ENCODE measurements around the gene ACOT13. TPM values are rescaled to one million over a fixed set of nuclear protein-coding genes. Genes with fewer than 3 reads are reported as not detected.

ACOT13 gene
- total RNA-seq, 4 donors from 2014 or later = 8.3 to 12.9 (median 10.8) TPM

- TF ChIP-seq, protein P1, sequence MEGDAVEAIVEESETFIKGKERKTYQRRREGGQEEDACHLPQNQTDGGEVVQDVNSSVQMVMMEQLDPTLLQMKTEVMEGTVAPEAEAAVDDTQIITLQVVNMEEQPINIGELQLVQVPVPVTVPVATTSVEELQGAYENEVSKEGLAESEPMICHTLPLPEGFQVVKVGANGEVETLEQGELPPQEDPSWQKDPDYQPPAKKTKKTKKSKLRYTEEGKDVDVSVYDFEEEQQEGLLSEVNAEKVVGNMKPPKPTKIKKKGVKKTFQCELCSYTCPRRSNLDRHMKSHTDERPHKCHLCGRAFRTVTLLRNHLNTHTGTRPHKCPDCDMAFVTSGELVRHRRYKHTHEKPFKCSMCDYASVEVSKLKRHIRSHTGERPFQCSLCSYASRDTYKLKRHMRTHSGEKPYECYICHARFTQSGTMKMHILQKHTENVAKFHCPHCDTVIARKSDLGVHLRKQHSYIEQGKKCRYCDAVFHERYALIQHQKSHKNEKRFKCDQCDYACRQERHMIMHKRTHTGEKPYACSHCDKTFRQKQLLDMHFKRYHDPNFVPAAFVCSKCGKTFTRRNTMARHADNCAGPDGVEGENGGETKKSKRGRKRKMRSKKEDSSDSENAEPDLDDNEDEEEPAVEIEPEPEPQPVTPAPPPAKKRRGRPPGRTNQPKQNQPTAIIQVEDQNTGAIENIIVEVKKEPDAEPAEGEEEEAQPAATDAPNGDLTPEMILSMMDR (IDR thresholded peaks at IDR 0.05; ENCODE audit: low read depth) = no peak
These were observed 13.7 kb downstream of the ACOT13 start for GRCh38 chr6:24680582-24680981.

- TF ChIP-seq, protein P1 (IDR thresholded peaks at IDR 0.05; ENCODE audit: low read depth) = no peak
These were observed 16.7 kb downstream of the ACOT13 start for GRCh38 chr6:24683297-24684296.

GRCh38 chr6:24686408-24686807 is 19.5 kb downstream of the ACOT13 start:
- TF ChIP-seq, protein P1 (IDR thresholded peaks at IDR 0.05; ENCODE audit: low read depth) = no peak

DNA sequence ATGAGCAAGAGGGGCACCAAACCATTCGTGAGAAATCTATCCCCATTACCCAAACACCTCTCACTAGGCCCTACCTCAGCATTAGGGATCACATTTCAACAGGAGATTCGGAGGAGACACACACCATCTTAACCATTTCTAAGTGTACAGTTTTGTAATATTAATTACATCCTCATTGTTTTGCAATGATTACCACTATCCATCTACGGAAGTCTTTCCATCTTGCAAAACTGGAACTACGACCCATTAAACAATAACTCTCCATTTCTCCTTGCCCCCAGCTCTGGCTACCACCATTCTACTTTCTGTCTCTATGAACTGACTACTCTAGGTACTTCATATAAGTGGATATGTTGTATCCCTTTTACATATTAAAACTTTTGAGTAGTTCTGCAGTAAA is 20.1 kb downstream of the ACOT13 start:
- TF ChIP-seq, protein P1 (IDR thresholded peaks at IDR 0.05; ENCODE audit: low read depth) = no peak

GRCh38 chr6:24689964-24690363 is 23.1 kb downstream of the ACOT13 start:
- TF ChIP-seq, protein P1 (IDR thresholded peaks at IDR 0.05; ENCODE audit: low read depth) = no peak

GRCh38 chr6:24690593-24690992 is 23.7 kb downstream of the ACOT13 start:
- TF ChIP-seq, protein P1 (IDR thresholded peaks at IDR 0.05; ENCODE audit: low read depth) = no peak

- TF ChIP-seq, protein P1 (IDR thresholded peaks at IDR 0.05; ENCODE audit: low read depth) = no peak
These were observed 24.7 kb downstream of the ACOT13 start for GRCh38 chr6:24691550-24691949.
